Measurements from ENCODE around the gene NEK6.

NEK6 gene

DNA sequence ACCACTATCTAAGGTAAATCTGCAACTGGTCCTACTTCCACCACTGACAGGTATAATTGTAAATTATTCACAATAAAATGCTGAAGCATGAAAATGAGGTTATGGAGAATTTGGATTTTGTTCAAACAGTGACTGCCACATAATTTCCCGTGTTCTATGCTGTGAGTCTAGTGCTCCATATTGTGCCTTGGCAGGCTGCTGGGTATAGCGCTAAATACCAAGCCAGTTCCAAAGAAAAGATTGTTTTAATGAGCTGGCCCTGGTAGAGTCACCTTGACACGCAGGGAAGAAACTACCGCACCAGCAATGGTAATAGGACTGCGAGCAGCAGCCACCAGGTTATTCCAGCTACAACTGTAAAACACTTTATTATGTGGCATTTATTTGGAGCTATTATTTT lies 127.1 kb downstream of the NEK6 start:
- no peak for DNase-seq

DNA sequence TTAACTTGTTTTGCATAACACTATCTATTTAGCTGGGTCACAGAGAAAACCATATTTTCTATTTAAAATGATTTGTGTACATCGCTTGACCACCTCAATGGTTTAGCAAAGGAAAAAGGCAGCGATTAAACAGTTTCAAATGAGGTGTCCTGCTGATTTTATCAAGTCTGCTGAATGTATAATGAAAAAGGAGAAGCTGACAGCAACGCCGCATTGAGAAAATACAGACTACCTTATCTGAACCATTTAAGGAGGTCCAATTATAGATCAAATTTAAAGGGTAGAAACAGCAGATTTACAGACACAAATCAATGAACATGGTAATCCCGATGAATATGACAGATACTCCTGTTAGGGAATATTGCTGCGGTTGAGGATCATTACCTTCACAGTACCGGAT lies 127.9 kb downstream of the NEK6 start:
- DNase-seq: no peak

DNA sequence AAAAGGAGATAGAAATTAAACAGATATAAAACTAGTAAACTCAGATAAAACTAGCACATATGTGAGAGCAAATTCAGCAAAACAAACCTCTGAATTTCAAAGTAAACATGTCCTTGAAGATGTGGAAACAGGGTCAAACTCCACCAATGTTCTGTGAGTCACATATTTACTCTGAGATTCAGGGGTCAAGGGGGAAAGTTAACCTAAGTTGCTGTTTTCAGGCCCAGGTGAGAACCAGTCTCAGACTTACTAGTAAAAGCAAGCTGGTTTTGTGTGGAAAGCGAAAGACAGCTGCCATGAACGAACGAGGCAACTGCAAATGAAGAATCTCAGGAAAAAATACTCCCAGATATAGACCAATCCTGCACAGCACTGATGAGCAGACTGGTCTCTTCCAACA lies 128.5 kb downstream of the NEK6 start:
- DNase-seq: no peak

DNA sequence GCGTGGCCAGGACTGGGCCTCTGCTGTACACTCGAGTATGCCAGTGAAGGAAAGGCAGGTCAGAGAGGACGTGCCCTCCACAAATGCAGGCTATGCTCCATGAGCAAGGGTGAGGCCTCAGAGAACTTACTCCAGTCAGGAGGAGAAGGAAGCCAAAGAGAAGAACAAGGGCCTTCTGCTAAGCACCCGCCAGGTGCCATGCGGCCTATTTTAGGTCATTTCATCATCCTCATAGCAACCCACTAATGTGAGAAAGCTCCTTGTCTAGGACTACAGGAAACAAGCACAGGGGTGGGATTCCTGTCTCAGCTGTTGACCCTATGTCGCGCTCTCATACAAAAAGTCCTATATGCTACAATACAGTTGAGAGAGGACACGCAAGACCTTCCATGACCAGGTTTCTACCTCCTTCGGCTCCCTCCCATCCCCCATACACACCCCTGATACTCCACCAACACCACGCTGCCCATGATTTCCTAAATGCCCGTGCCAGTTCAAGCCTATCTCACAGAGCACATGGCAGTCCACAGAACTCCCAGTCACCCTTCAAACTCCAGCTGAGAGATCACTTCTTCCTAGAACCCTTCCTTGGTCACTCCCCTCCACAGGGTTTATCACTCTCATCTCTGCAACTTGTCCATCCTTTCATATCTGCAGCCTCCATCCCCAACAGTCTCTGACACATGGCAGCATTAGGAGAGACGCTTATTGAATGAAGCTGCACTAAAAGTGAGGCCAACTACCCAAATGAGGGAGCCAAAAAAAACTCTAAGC lies 130.7 kb downstream of the NEK6 start:
- DNase-seq: no peak

DNA sequence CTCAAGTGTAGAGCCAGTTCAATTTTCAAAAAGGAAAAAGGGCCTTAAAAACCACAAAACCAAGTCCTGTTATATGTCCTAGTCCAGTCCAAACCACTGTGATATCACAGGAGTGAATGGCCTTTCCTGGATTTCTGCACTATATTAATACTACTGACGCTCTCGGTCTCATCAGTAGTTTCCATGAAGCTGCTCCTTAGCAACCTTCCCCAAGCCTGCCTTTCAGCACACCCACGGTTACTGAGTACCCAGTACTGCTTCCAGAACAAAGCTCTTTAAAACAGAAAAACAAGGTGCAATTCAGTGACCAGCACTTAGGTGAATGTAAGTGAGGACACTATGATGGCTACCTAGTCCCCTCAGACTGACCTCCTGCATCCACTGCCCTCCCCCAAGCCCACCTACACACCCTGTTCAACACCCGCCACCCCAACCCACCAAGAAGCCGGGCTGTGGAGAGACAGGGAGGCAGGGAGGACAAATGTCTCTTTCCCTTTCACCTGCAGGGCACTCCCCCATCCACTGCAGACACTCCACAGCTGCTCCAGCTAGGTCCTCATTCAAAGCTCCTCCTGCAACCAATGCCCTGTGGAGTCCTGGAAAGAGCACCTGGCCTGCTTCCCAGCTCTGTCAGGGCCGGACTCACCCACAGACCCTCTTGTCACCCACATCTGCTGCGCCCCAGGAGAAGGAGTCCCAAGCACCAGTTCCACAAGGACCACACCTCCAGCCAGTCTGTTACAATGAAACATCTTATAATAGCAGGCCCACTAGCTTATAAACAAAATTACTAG lies 131.6 kb downstream of the NEK6 start:
- no peak for DNase-seq

DNA sequence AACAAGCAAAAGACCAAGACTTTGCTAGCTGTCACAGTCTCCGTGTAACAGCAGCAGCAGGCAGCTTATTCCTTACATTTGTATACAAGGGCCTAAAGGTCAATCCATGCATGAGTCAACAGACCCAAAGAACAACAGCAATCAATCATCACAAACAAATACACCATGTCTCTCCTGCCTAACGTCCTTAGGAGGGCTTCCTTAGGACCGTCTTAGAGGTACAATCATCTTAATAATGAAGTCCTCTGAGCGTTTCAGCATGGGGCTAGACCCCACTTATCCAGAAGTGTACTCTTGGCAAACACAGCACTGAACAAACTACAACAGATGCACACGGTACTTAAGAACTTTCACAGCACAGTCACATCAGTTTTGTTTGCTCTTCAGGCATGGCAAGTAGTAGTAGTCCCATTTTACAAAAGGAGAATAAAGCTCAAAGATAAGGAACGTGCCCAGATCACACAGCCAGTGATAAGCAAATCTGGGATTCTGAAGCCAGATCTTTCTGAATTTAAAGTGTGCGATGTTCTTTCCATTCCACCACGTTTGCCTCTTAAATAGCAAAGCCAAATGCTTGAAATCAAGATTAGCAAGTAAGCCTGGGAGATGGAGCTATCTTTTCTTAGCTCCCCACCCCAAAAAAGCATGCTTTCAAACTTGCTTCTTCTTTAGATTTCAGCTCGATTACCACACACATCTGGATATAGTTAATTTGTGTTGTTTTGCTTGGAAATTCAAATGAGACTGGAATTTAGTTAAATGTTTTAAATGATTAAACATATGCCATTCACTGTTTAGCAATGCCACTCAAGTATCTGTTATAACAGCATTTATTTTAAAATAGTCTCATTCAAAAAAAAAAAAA lies 133.3 kb downstream of the NEK6 start:
- no peak for DNase-seq

DNA sequence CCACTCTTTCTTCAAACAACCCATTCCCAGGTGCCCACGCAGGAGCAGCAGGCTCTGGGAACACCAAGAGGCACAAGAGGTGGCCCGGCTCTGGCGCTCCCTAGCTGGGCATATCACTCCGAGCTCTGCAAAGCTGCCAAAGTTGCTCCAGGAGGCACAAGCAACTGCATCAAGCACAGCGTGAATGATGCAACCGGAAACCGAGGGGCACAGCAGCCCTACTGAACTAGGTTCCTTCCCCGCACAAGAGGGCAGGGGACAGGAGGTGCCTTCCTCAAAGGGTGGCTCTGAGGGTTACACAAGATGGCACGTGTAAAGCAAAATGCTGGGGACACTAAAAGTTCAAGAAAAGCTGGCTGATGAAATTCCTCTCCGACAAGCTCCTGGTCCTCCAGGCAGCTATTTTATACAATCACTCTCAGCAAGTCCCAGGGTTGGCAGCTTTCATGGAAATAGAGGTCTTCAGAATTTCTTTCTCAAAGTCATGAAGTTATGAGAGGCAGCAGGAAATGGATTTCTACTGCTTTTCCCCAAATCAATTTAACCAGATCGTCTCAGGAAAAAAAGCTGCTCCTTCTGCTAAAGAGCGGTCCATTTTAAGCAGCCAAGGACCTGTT lies 134.6 kb downstream of the NEK6 start:
- no peak for DNase-seq

DNA sequence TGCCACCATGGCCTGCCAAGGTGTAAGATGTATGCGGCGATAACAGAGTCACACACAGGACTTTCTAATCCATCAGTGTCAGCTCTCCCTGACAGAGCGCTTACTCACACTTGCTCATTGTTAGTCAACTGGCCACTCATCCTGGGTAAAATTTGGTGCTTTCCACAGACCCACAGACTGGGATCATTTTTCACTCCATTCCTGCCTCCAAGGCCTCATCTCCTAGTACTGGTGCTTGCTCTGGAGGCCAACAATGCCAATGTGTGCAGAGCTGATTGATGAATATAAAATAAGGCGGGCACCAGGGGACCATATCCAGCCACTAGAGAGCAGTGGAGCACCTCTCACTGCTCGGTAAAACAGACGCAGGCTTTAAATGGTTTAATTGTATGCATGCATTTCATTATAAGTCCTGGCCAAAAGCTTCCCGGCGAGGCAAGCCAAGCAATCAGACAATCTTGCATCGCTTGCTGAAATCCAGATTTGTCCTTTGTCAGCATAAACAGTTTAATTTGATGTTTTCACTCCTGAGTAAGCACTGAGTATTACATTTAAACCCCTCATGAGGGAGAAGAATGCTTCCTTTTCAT lies 135.2 kb downstream of the NEK6 start:
- DNase-seq: peak; percentile 83

DNA sequence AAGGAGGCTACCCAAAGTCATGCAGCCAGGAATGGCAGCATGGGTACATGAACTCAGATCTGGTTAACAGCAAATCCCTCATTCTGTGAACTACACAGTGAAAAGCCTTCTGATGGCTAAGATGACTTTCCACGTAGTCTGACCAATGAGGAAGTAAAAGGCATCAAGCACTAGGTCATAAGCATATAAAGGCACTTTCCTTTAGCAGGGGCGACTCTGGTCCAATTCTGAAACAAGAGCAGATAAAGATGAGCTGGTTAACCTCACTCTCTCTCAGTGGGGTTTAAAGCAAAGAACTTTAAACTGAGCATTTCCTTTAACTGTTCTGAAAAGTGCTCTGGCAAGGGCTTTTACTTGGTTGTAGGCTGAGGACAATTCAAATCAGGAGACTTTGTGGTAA lies 136.4 kb downstream of the NEK6 start:
- no peak for DNase-seq

DNA sequence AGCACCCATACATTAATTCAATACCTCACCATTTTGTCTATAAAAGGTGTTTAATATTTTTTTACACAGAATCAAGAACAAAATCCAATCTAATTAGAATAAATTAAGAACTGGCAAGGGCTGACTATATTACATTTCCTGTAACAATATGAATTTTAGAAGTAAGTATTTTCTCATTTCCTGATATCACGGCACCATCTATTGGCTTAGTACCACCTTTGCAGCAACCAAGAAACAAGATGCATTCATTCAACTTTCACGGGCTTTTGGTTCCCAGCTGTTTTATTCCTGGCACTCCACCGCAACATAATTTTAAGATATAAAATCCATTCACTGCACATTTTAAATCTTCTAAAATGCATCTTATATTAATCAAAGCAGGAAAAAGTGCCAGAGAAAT lies 136.8 kb downstream of the NEK6 start:
- no peak for DNase-seq

DNA sequence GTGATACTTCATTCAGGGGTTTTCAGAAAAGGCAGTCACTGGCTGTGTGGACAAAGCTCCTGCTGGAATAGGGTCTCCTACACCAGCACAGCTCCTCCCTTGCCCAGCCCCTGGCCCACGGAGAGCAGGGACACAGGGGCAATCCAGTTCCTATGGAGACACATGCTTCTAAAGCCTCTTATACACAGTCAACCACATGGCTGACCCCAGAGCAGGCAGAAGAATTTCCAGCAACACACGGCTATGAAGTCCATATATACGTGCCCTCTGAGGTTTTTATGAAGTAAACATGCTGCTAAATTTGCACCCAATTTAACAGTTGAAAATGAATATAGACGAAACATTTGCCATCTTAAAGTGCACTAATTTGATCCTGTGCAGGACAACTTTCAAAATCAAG lies 138.1 kb downstream of the NEK6 start:
- no peak for DNase-seq

DNA sequence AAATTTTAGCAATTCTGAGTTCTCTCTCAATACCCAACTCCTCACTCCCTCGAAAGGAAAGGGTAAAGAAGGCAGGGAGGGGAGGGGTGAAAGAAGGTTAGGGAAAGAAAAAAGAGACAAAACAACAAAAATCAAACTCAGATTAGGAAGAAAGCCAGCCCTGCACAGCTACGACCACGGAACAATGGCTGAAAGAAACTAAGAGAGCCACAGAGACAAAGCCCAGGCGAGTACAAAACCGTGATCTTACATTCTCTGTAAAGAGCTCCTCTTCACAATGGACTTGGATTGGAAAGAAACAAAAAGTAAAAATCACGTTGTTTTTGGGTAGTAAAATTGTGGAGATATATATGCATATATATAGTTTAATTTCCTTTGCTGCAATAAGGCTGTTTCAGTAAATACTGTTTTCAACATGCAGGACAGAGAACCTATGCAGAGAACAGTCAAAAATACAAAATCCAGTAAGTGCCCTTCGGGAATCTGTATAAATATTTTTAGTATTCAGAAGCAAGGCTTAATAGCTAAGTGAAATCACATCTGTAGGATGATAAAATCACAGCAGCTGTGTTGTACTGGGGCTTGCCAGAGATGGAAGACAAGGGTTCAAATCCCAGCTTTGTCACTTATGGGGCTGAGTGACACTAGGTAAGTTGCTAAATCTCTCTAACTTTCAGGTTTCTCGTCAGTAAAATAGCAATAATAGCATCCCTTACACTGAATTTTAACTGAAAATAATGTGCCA lies 140.6 kb downstream of the NEK6 start:
- DNase-seq: no peak

DNA sequence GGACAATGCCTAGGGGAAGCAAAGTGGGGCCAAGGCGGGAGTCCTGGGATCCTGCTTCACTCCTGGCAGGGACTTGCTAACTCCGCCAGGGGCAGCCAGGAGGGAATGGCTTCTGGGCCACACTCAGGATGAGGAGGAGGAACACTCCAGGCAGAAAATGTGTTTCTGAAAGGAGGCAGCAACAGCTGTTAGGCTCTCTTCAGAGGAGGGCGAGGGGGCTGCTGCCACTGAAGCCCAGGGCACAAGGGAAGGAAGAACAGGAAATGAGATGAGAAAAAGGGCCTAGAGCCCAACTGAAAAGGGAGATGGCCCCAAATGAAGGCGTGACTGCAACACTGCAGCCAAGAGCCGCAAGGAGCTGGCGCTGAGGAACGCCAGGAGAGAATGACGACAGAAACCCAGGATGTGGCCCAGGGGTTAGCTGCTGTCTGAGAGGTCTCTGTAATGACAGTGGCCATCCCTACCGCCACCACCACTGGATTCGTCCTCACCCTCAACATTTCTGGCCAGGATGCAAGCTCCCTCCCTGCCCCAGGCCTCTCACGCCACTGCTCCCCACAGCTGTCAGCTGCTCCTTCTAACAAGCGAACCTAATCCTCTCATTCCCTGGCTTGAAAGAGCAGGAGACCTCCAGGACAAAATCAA lies 141.7 kb downstream of the NEK6 start:
- no peak for DNase-seq

DNA sequence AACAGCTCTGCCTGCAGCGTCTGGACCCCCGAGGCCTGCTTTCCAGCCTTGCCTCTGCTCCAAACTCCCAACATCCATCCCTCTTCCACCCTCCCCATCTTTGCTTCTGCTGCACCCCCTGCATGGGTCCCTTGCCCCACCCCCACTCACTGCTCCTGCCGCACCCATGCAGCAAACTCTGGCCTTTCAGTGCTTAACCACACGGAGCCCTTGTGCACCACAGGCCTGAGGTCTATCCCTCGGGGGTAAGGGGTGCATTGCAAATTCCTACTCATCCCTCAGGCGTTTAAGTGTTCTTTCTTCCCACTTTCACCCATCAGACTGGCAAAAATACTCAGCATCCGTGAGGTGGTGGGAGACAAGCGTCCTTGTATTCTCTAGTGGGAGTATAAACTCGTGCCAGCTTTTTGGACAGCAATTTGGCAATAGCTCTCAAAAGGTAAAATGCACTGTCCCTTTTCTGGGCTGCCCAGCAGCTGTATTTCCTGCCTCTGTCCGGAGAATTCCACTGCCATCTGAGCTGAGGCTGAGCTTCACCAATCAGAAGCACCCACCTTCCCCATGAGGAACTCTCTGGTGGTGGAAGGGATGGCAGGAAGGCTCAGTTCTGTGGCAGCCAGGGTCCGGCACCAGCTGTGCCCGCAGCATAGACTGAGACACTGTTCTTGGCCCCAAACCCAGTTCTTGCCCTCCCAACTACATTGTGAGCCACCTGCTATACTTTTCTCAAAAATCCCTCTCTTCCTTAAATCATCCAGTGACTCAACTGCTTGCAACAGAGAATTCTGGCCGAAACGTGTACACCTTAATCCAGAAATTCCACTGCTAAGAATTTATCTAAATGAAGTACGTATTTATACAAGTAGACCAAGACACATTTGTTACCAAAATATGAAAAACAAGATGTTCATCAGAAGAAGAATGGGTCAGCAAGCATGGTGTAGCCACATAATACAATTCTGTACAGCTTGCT lies 142.5 kb downstream of the NEK6 start:
- no peak for DNase-seq
